Nephron progenitor cell (in vitro differentiated cells): ENCODE data around the gene MRPS11.
A peak's percentile ranks its signal among the peaks of the same experiment; 100 is the strongest.
"Not testable (repeated sequence)": the region's sequence is repeated elsewhere in the genome, so short reads cannot be mapped to it uniquely, and the experiment has no call there.

Source experiments
- DNase-seq: peaks from one replicate; pipeline ENCODE4 v3.0.0; 2021
- H3K27ac Mint-ChIP-seq: 2 replicates; pipeline ENCODE4 v1.8.0; 2021; ENCODE audit warnings: mild to moderate bottlenecking, moderate library complexity, mixed read lengths
- H3K27me3 Mint-ChIP-seq: 2 replicates; pipeline ENCODE4 v1.8.0; 2021; ENCODE audit warnings: mild to moderate bottlenecking, low read depth, mixed read lengths; ENCODE audit not compliant: poor library complexity
- H3K36me3 Mint-ChIP-seq: 2 replicates; pipeline ENCODE4 v1.8.0; 2021; ENCODE audit warnings: low read depth, mixed read lengths
- H3K4me1 Mint-ChIP-seq: 2 replicates; pipeline ENCODE4 v1.8.0; 2021; ENCODE audit warnings: mixed read lengths
- H3K4me3 Mint-ChIP-seq: 2 replicates; pipeline ENCODE4 v1.8.0; 2021; ENCODE audit warnings: mild to moderate bottlenecking, moderate library complexity, mixed read lengths
- H3K9me3 Mint-ChIP-seq: 2 replicates; pipeline ENCODE4 v1.8.0; 2021; ENCODE audit warnings: mild to moderate bottlenecking, moderate library complexity, mixed read lengths
- TF ChIP-seq, protein P1 (sequence below): fragments of 200-600 bp; sonication (generic); IDR thresholded peaks from 2 replicates; pipeline ENCODE4 v1.5.0; 2021; ENCODE audit warnings: antibody characterized with exemption

Gene MRPS11

DNA sequence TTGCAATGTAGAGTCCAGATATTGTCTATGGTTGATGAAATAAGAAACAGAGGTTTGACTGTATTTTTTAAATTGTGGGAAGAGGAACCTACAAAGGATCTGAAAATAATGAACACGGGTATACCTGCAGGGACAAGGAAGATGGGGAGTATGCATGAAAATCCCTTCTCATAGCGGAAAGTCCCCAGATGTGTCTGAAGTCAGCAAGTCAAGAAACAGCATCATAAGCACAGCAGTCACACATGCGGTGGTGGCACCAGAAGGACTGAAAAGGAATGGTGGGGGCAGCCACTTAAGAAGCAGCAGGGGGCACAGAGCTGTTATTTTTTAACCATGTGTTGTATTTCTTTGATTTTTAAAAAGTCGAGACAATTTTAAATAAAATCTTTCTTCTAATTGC, 4.7 kb downstream of the MRPS11 start:
- no peak overlapping the region for H3K27ac Mint-ChIP-seq
- no peaks in the 10 kb centered on the region for H3K27me3 Mint-ChIP-seq
- no peak overlapping the region for H3K4me3 Mint-ChIP-seq
- no peak for DNase-seq
- peaks cover 27% of the 10 kb centered on the region for H3K36me3 Mint-ChIP-seq
- H3K4me1 Mint-ChIP-seq, result peaks cover 9% of the 10 kb centered on the region
- TF ChIP-seq, protein P1, sequence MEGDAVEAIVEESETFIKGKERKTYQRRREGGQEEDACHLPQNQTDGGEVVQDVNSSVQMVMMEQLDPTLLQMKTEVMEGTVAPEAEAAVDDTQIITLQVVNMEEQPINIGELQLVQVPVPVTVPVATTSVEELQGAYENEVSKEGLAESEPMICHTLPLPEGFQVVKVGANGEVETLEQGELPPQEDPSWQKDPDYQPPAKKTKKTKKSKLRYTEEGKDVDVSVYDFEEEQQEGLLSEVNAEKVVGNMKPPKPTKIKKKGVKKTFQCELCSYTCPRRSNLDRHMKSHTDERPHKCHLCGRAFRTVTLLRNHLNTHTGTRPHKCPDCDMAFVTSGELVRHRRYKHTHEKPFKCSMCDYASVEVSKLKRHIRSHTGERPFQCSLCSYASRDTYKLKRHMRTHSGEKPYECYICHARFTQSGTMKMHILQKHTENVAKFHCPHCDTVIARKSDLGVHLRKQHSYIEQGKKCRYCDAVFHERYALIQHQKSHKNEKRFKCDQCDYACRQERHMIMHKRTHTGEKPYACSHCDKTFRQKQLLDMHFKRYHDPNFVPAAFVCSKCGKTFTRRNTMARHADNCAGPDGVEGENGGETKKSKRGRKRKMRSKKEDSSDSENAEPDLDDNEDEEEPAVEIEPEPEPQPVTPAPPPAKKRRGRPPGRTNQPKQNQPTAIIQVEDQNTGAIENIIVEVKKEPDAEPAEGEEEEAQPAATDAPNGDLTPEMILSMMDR, result no peak
- no peaks in the 10 kb centered on the region for H3K9me3 Mint-ChIP-seq

DNA sequence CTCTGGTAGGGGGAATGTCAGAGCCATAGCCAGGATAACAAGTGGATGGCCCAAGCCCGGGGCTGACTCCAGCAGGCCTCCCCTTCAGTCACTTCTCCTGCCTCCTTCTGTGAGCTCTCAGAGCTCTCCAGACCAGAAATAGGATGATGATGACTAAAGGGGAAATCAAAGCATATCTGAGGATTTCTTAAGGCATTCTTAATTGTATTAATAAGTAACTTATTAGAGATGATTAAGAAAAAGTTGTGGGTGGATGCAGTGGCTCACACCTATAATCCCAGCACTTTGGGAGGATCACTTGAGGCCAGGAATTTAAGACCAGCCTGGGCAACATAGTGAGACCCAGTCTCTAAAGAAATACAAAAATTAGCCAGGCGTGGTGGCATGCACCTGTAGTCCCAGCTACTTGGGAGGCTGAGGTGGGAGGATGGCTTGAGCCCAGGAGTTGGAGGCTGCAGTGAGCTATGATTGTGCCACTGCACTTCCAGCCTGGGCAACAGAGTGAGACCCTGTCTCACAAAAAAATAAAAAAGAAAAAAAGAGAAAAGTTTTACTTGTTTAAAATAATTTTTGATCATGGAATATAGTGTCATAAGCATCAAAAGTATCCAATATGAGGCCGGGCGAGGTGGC, 6.3 kb downstream of the MRPS11 start:
- not testable (repeated sequence) for DNase-seq, H3K9me3 Mint-ChIP-seq, H3K27ac Mint-ChIP-seq, H3K27me3 Mint-ChIP-seq, H3K4me1 Mint-ChIP-seq, H3K4me3 Mint-ChIP-seq
- peaks cover 32% of the 10 kb centered on the region for H3K36me3 Mint-ChIP-seq

DNA sequence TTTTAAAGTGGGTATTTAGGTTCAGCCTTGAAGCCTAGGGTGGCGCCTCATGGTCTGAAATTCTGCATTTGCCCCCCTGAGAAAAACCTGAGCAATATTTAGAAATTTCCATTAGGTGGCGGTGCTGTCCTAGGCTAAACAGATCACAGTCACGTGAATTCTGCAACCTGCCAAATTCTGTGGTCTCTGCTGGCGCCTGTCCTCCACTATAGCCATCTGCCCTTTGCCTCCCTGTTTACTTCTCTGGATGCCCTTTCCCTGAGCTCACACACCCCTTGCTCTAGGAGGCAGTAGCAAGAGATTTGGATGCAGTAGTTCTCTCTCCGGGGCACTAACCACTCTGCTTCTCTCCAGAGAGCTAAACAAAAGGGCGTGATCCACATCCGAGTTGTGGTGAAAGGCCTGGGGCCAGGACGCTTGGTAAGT, 9.1 kb downstream of the MRPS11 start:
- H3K4me1 Mint-ChIP-seq, result peaks cover 6% of the 10 kb centered on the region
- H3K4me3 Mint-ChIP-seq, result no peak overlapping the region
- peaks cover 36% of the 10 kb centered on the region for H3K36me3 Mint-ChIP-seq
- no peaks in the 10 kb centered on the region for H3K27me3 Mint-ChIP-seq
- peak; percentile 21 for DNase-seq
- H3K27ac Mint-ChIP-seq, result no peak overlapping the region
- no peaks in the 10 kb centered on the region for H3K9me3 Mint-ChIP-seq
- TF ChIP-seq, protein P1, result peak; percentile 50

DNA sequence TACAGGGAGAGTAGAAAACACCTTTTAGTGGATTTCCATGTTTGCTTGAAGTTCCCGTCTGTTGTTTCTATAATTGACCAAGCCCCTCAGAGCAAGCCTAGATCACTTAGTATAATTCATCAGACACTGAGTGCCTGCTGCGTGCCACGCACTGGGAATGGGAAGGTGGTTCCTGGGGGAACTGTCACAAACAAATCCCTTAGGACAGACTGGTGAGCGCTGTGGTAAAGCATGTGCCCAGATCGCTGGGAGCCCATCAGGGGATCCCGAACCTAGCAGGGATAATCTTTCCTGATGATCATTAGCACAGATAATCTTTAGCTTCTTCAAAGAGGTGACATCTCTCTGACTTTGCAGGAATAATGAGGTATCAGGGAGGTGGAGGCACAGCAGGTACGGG, 9.6 kb downstream of the MRPS11 start:
- Mint-ChIP-seq H3K4me1 (peaks cover 8% of the 10 kb centered on the region), H3K4me3 (no peak overlapping the region), H3K27ac (no peak overlapping the region), H3K27me3 (no peaks in the 10 kb centered on the region), H3K9me3 (no peaks in the 10 kb centered on the region), H3K36me3 (peaks cover 33% of the 10 kb centered on the region)
- TF ChIP-seq, protein P1, result no peak
- no peak for DNase-seq

DNA sequence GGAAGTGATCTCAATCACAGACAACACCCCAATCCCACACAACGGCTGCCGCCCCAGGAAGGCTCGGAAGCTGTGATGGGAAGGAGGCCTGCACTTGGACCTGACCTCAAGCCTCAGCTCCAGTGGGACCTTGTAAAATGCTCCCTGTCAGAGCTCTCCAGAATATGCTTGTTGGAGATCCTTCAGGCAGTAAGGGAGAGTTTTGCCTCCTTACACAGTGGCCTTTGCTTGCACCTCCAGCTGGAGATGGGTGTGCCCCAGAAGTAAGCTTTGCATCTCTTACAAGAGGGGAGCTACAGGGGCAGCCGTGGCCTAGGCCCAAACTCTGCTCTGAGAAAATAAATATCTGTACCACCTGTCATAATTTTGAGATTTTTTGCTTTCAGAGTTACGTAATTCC, 10.4 kb downstream of the MRPS11 start:
- Mint-ChIP-seq H3K9me3 (no peaks in the 10 kb centered on the region), H3K27ac (no peak overlapping the region), H3K4me3 (no peak overlapping the region), H3K27me3 (peaks cover 2% of the 10 kb centered on the region), H3K36me3 (peaks cover 26% of the 10 kb centered on the region), H3K4me1 (peaks cover 8% of the 10 kb centered on the region)
- TF ChIP-seq, protein P1, result no peak
- DNase-seq, result no peak

DNA sequence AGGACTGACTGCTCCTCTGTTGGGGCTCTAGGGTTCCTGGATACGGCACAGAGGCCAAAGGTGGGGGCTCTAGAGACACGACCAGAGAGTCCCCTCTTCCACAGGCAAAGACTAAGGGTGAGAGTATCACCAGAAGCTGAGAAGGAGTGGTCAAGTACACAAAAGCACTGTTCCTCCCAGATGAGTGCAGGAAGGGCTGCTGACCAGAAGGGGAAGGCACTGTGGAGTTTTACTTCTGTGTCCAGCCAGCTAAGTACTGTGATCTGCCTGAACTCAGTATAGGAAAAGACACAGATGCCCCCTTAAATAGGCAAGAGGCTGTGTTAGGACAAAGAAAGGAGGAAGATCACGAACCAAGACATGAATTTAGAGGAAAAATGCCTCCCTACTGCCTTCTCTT, 11.7 kb downstream of the MRPS11 start:
- peaks cover 26% of the 10 kb centered on the region for H3K36me3 Mint-ChIP-seq
- DNase-seq, result no peak
- TF ChIP-seq, protein P1, result no peak
- H3K4me1 Mint-ChIP-seq, result peaks cover 8% of the 10 kb centered on the region
- peaks cover 6% of the 10 kb centered on the region for H3K27me3 Mint-ChIP-seq
- H3K27ac Mint-ChIP-seq, result peak overlapping the region; percentile 57
- no peak overlapping the region for H3K4me3 Mint-ChIP-seq
- no peaks in the 10 kb centered on the region for H3K9me3 Mint-ChIP-seq
